ENCODE results near the gene PLCB3. TPM values are rescaled to one million over a fixed set of nuclear protein-coding genes. Genes with fewer than 3 reads are reported as not detected.
A peak's percentile ranks its signal among the peaks of the same experiment; 100 is the strongest.

Gene PLCB3
- total RNA-seq, 1 donor from 2014 or later = 20.8 TPM

DNA sequence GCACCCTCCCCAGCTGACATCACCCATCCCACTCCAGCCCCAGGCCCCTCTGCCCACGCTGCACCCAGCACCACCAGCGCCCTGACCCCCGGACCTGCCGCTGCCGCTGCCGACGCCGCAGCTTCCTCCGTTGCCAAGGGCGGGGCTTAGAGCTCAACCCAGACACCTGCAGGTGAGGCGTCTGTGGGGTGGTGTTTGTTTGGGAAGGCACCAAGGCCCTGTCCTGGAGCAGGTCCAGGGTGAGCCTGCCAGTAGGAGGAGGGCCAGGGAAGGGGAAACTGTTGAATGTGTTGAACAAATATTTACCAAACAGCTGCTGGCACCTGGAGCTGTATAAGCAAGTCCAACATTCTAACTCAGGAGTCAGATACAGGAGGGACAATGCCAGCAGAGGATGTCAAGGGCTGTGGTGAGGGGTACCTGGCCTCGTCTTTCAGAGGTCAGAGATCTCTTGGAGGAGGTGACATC is 13.8 kb upstream of the PLCB3 start:
- Histone ChIP-seq H3K36me3 (ENCODE audit: control insufficient read depth, insufficient read depth, low read length) (peaks cover 1% of the 10 kb centered on the region), H3K4me3 (ENCODE audit: low read depth, low read length) (no peak overlapping the region), H3K27me3 (ENCODE audit: control insufficient read depth, insufficient read depth, low read length) (no peaks in the 10 kb centered on the region)
- TF ChIP-seq, protein P1, sequence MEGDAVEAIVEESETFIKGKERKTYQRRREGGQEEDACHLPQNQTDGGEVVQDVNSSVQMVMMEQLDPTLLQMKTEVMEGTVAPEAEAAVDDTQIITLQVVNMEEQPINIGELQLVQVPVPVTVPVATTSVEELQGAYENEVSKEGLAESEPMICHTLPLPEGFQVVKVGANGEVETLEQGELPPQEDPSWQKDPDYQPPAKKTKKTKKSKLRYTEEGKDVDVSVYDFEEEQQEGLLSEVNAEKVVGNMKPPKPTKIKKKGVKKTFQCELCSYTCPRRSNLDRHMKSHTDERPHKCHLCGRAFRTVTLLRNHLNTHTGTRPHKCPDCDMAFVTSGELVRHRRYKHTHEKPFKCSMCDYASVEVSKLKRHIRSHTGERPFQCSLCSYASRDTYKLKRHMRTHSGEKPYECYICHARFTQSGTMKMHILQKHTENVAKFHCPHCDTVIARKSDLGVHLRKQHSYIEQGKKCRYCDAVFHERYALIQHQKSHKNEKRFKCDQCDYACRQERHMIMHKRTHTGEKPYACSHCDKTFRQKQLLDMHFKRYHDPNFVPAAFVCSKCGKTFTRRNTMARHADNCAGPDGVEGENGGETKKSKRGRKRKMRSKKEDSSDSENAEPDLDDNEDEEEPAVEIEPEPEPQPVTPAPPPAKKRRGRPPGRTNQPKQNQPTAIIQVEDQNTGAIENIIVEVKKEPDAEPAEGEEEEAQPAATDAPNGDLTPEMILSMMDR (IDR thresholded peaks at IDR 0.05; ENCODE audit: insufficient read depth, low read length, severe bottlenecking) = peak; percentile 22
- peak; percentile 81 for DNase-seq (ENCODE audit: low read depth)
- FAIRE-seq = peak; percentile 93

DNA sequence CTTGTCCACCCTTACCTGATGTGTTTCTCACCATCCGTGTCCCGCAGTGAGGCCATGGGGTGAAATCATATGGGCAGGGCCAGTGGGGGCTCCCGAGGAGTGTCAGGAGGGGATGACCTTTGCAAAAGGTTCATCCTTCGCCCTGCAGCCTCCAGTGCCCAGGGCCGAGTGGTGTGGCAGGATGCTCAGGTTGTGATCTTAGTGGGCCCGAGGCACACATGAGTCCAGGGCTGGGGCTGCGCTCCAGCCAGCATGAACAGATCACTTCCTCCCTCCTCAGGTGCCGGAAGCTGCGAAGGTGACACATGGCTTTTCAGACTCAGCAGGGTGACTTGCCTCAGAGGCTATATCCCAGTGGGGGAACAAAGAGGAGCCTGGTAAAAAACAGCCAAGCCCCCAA is 13.3 kb upstream of the PLCB3 start:
- peaks cover 3% of the 10 kb centered on the region for H3K36me3 ChIP-seq (ENCODE audit: control insufficient read depth, insufficient read depth, low read length)
- TF ChIP-seq, protein P1 (IDR thresholded peaks at IDR 0.05; ENCODE audit: insufficient read depth, low read length, severe bottlenecking) = no peak
- no peak overlapping the region for H3K4me3 ChIP-seq (ENCODE audit: low read depth, low read length)
- DNase-seq (ENCODE audit: low read depth) (no peak), FAIRE-seq (no peak)
- no peaks in the 10 kb centered on the region for H3K27me3 ChIP-seq (ENCODE audit: control insufficient read depth, insufficient read depth, low read length)

DNA sequence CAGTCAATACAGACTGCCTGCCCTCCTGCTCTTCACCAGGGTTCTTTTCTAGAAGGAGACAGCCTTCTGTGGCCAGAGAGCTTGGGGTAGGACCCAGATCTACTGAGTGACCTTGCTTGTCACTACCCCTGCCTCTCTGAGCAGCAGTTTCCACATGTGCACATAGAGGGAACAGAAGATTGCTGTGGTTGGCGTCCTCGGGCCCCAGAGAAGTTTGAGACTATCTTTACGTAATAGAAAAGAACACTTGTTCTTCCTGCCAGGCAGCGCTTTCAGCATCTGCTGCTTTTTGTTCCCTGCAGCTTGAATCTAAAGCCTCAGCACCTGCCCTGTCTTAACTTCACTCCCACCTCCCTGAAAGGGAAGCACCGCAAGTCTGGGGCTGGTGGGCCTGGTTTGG is 12.3 kb upstream of the PLCB3 start:
- FAIRE-seq = no peak
- Histone ChIP-seq H3K4me3 (ENCODE audit: low read depth, low read length) (no peak overlapping the region), H3K27me3 (ENCODE audit: control insufficient read depth, insufficient read depth, low read length) (no peaks in the 10 kb centered on the region), H3K36me3 (ENCODE audit: control insufficient read depth, insufficient read depth, low read length) (peaks cover 8% of the 10 kb centered on the region)
- no peak for DNase-seq (ENCODE audit: low read depth)
- TF ChIP-seq, protein P1 (IDR thresholded peaks at IDR 0.05; ENCODE audit: insufficient read depth, low read length, severe bottlenecking) = no peak

DNA sequence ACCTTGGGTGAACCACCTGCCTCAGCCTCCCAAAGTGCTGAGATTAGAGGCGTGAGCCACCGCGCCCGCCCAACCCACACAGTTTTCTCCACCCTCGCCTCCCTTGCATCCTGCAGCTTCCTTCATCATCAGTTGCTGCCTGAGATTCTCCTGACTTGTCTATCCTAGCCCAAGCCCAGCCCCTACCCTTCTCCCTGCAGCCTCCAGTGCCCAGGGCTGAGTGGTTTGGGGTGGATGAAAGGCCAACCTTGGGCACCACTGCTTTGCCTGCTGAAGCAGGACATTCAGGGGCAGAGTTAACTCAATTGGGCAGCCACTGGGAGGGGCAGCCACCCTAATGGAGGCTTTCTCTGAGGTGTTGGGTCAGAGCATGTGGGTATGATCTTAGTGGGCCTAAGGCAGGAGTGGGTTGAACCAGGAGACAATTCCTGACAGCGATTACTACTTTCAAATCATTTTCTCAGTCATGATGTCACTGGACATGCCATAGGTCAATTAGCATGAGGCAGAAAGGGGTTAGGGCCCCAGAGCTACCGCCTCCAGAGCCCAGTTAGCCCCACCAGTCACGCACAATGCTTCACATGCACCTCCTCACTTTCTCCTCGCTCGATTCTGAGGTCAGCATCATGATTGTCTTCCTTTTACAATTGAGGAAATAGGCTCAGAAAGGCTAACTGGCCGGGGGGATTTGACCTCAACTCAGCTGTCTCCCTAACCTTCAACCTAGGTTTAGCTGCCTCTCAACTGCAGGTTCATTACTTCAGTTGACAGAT is 11.5 kb upstream of the PLCB3 start:
- DNase-seq (ENCODE audit: low read depth) (no peak), FAIRE-seq (no peak)
- peaks cover 11% of the 10 kb centered on the region for H3K36me3 ChIP-seq (ENCODE audit: control insufficient read depth, insufficient read depth, low read length)
- no peak overlapping the region for H3K4me3 ChIP-seq (ENCODE audit: low read depth, low read length)
- TF ChIP-seq, protein P1 (IDR thresholded peaks at IDR 0.05; ENCODE audit: insufficient read depth, low read length, severe bottlenecking) = no peak
- H3K27me3 ChIP-seq (ENCODE audit: control insufficient read depth, insufficient read depth, low read length) = no peaks in the 10 kb centered on the region

DNA sequence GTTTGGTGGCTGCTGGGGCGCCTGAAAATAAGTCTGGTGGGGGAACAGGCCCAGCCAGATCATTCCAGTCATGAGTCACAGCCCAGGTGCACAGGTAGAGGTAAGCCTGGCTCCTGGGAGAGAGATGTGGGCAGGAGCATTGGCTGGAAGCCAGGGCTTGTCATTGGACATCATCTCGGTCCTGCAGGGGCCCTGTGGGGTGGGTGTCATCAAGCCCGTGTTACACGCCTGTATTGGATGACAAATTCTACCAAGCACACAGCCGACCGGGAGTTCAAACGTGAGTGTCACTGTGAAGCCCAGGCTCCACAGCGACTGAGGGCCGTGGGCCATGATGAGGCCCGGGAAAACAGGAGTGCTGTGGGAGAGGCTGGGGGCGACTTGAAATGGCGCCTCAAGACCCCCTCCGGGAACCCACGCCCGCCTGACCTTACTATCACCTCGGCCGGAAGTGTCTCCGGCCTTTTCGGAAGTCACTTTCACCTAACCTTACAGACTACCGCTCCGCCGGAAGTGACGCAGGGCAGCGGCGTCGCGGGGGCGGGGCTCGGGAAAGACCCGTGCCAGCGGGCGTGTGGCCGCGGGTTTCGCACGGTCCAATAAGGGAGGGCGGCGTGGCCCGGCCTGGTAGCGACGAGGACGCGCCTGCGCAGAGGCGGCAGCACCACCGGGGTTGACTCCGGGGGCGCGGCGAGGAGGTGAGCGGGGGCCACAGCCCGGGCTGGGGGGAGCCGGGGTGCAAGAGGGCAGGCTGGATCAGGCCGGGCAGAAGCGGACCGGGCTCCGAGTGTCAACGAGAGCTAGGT is 10.7 kb upstream of the PLCB3 start, which contains the start of gene FKBP2:
TSS of gene FKBP2 (plus strand) at position 661 of the 806 bp plus-strand sequence. CDS start 1,293 bp downstream, outside the sequence.
- TF ChIP-seq, protein P1 (IDR thresholded peaks at IDR 0.05; ENCODE audit: insufficient read depth, low read length, severe bottlenecking) = no peak
- peaks cover 13% of the 10 kb centered on the region for H3K36me3 ChIP-seq (ENCODE audit: control insufficient read depth, insufficient read depth, low read length)
- FAIRE-seq = no peak

More for the DNA sequence above, 10.7 kb upstream of the PLCB3 start, which contains the start of gene FKBP2:
- DNase-seq (ENCODE audit: low read depth) = peak; percentile 97
- H3K4me3 ChIP-seq (ENCODE audit: low read depth, low read length) = peak within 1 kb of the TSS; percentile 90
- no peaks in the 10 kb centered on the region for H3K27me3 ChIP-seq (ENCODE audit: control insufficient read depth, insufficient read depth, low read length)

Data from bronchial epithelial cell (primary cell).